GM18511 (cell line): ENCODE measurements around the gene GARNL3.

Experiments
- ATAC-seq: cut with Tn5 transposase; IDR thresholded peaks from one replicate; pipeline ENCODE4 v1.9.1; 2021; ENCODE audit warnings: mild to moderate bottlenecking, moderate library complexity; ENCODE audit not compliant: unreplicated experiment

GARNL3 gene

DNA sequence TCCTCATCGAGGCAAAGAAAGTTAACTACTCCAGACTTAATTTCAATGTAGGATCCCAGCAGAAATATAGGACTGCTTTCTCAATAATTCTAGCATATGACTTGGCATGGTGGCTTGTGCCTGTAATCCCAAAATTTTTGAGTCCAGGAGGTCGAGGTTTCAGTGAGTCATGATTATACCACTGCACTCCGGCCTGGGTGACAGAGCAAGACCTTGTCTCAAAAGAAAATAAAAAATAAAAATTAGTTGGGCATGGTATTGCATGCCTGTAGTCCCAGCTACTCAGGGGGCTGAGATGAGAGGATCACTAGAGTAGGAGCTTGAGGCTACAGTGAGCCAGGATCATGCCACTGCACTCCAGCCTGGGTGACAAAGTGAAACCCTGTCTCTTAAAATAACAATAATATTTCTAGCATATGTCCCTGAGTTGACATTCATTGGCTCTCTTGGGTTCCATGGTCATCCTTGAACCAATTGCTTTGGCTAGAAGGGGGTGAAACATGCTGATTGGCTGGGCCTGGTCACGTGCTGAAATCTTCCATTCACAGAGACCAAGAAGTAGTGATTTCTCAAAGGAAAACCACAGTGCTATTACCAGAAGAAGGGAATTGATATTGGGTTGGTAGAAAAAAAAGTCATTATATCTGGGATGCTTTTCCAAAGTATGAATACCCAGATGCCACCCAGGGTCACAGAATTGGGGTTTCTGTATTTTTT is 31.6 kb upstream of the GARNL3 start:
- ATAC-seq: no peak

GRCh38 chr9:127233550-127233949 is 31.0 kb upstream of the GARNL3 start:
- ATAC-seq: no peak

- no peak for ATAC-seq
Observed at GRCh38 chr9:127233989-127234388, 30.6 kb upstream of the GARNL3 start.

- ATAC-seq: no peak
Observed at GRCh38 chr9:127237801-127238200, 26.8 kb upstream of the GARNL3 start.

GRCh38 chr9:127241354-127241753 is 23.2 kb upstream of the GARNL3 start:
- no peak for ATAC-seq

DNA sequence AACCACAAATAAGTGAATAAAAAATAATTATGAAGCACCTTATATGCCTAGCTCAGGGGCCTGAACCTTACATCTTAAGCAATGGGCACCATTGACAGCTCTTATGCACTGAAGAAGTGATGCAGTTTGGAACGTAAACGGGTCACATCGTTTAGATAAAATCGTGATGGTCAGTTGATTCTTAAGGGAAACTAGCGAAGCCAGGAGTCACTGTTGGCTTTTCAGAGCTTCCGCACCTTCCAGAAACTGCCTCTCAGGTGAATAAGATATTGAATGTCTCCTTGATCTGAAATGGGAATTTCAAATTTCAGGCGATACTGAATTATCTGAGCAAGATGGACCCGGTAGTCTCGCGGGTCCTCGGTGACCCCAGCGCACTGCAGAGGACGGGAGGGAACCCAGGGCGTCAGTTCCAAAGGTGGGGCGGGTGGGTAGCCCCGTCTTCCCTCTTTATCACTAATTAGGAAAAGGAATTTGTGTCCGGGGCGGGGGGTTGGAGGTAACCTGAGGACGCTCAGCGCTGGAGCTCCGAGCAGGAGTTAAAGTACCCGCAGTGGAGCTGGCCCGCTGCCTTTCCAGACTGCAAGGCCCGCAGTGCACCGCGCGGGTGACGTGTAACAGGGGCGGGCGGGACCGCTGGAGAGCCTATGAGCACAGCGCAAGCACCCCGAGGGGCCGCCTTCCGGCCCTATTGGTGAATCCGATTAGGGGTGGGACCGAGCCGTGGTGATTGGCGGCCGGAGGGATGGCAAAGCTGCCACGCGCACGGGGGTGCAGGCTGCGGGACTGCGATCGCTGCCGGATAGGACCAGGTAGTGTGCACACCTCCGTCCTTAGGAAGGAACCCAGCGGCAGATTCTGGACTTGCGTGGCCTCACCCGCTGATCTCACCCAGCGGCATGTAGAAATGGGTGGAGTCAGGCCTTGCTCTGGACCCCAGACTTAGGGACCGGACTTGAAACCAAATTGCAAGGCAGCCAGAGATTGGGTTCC is 19.7 kb upstream of the GARNL3 start:
- ATAC-seq: peak; percentile 100

DNA sequence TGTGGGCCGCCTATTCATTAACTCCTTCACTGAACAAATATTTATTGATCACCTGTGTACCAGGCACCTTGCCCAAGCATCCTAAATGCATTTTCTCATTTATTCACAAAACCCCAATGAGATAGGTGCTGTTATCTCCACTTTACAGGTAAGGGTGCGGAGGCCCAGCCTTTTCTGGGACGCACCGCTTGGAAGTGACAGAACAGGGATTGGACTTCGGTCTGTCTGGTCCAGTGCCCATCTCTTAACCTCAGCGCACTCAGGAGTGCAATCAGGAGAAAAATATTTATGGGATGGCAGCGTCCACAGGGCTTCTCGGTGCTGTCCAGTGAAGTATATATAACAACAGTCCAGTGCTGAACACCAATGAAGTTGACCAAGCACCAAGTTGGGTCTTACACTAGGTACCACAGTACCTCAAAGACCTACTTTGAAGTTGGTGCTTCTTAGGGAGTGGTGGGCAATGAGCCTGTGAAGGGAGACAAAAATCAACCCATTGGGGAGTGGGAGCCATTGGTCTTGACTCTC is 18.9 kb upstream of the GARNL3 start:
- no peak for ATAC-seq

DNA sequence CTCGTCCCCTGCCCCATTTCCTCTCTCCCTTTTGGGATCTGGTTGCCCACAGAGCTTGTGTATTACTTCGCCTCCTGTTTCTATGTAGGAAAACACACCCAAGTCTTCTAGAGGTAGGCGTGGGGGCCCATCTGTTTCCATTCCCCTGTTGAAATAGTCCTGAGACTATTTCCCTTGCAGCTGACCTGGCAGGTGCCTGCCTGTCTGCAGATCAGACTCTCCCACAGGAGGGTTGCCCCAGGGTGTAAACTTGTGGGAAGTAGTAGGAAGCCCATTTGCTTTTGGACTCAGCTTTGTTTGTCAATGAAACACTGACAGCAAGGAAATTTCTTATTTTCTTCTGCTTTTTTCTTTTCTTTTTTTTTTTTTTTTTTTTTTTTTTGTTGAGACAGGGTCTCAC is 16.3 kb upstream of the GARNL3 start:
- no peak for ATAC-seq

- no peak for ATAC-seq
Observed at GRCh38 chr9:127249877-127250276, 14.7 kb upstream of the GARNL3 start.

DNA sequence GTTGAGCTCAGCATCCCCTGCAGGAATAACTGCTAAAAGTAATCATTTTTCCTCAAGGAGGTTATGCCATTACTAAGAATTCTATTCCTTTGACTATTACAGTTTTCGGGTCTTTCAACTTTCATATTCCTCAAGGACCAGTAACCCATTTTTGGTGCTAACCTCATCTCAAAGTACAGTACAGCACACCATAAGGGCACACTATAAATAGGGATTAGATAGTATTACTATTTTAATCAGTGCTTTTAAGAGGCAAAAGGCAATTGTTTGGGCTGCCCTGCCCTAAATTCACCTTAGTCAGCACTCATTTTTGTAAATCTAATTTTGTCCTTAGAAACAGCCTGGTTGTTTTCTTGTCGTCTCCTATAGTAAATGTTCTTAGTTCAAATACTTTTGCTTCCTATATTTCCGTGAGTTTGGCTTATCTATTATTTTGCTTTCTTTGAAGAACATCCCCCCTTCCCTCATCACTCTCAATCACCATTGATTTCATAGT is 13.6 kb upstream of the GARNL3 start:
- ATAC-seq: no peak

DNA sequence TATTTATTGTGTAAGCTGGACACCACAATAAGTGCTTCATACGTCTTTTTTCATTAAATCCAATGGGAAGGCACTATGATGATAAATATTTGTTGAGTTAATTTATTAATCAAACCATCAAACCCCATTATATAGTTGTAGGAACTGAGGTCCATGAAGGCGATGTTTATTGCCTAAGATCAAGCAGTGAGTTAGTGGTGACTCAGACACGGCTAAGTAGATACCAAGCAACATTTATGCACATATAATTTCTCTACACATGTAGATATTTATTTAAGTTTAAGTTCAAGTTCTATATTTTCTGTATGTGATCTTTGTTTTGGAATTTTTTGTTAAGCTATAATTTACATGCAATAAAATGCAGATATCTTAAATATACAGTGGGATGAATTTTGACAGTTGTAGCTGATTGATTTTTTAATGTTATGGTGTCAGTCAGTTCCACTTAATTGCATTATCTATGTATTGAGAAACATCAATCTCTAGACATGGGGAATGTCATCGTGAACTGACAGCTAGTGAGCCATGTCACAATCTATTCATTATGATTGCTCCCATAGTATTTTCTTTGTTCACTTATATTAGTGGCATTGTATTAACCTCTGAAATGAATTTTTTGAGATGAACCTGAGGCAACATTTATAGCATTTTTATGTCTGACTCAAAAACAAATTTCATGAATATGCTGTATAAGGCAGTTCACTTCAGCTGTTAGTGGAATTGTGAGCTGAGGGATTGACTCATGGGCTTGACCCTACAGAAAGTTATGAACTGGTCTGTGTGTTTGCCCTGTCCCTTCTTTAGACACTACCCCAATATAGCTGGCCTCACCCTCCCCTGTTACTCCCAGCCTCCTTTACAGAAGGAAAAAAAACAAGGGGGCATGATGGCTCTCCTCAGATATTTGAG is 11.9 kb upstream of the GARNL3 start:
- ATAC-seq: no peak

GRCh38 chr9:127253446-127253845 is 11.1 kb upstream of the GARNL3 start:
- ATAC-seq: no peak

GRCh38 chr9:127255692-127256091 is 8.9 kb upstream of the GARNL3 start:
- no peak for ATAC-seq

- ATAC-seq: no peak
Observed at GRCh38 chr9:127256324-127256723, 8.2 kb upstream of the GARNL3 start.

- ATAC-seq: no peak
Observed at GRCh38 chr9:127258606-127259471, 5.7 kb upstream of the GARNL3 start.

GRCh38 chr9:127262602-127263001 is 2.0 kb upstream of the GARNL3 start:
- ATAC-seq: no peak

DNA sequence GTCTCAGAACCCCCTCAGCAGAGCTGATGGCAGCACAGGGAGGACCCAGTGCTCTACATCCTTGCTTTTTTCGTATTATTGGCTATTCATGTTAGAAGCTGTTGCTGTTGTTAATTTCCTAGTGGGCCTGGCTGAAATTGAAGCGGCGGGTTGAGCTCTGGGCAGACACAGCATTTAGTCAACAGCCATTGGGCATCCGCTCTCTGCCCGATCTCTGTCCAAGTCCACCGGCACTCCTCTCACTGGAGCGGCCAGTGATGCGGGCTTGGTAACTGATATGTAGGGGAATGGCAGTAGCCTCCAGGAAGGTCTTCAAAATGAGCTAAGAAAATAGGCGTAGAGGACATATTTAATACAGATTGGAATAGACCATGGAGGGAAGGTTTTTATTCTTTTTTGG is 1.3 kb upstream of the GARNL3 start:
- ATAC-seq: no peak

GRCh38 chr9:127263664-127264063 is 910 bp upstream of the GARNL3 start:
- ATAC-seq: no peak

DNA sequence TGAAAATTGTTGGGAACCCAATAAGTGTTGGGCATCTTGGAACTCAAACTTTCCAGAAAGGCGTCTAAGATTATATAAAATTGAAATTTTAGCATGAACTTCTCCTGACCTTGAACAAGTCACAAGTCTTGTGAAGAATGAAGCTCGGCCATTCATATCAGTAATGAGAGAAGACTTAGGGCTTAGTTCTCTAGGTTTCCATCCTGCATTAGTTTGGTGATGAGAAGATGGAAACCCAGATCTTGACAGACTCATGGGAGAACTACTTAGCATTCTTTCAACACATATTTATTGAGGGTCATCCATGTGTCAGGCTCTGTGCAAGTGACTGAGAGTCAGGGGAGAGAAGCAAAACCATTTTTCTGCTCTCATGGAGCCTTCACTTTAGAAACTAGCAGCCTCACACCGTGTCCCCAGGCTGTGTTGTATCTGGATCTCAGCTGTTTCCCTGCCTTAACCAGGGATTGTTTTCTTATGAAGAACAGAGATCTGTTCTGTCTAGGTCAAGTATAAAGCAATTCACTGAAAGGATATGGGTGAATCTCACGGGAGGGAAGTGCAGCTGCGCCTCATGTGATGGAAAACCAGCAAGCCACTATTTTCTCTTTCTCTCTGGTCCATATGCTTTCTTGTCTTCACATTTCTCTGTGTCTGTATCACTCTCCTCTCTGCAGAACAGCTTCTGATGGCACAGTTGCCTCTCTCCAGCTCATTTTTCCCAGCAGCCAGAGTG is 3.4 kb downstream of the GARNL3 start:
- ATAC-seq: no peak
